C1 segment of cervical spinal cord (tissue), 14 donors: ENCODE results near the gene POU3F2.

ENCODE experiments used
- DNase-seq, 14 donors: peaks; one replicate each; lab custom pipeline; 2025; lab: John Stamatoyannopoulos, UW

POU3F2 gene

GRCh38 chr6:98834060-98835031 is at the start of gene POU3F2:
TSS of gene POU3F2 (plus strand) at chr6:98834574. CDS start at chr6:98834874, 300 bp downstream.
- DNase-seq = peak; percentile 39 to 99 (median 94)

- DNase-seq = peak in 2 of 14 donors; percentile 3 to 10
Measured at GRCh38 chr6:98787435-98787834, 46.9 kb upstream of the POU3F2 start.

- peak in 5 of 14 donors; percentile 3 to 21 (median 6) for DNase-seq
Measured at GRCh38 chr6:98787961-98788360, 46.4 kb upstream of the POU3F2 start.

GRCh38 chr6:98794307-98794842 is 40.0 kb upstream of the POU3F2 start:
- no peak for DNase-seq

GRCh38 chr6:98797217-98797994 is 37.0 kb upstream of the POU3F2 start:
- no peak for DNase-seq

- no peak for DNase-seq
Measured at GRCh38 chr6:98800866-98801265, 33.5 kb upstream of the POU3F2 start.

GRCh38 chr6:98808541-98809210 is 25.7 kb upstream of the POU3F2 start:
- DNase-seq = no peak

GRCh38 chr6:98812220-98812619 is 22.2 kb upstream of the POU3F2 start:
- DNase-seq = no peak

GRCh38 chr6:98816799-98817198 is 17.6 kb upstream of the POU3F2 start:
- no peak for DNase-seq

GRCh38 chr6:98821756-98822405 is 12.5 kb upstream of the POU3F2 start:
- no peak for DNase-seq

- DNase-seq = peak in 1 of 14 donors; percentile 14
Measured at GRCh38 chr6:98823428-98824161, 10.8 kb upstream of the POU3F2 start.

- peak in 3 of 14 donors; percentile 65 to 77 (median 68) for DNase-seq
Measured at GRCh38 chr6:98824162-98824901, 10.0 kb upstream of the POU3F2 start.

GRCh38 chr6:98824902-98825599 is 9.3 kb upstream of the POU3F2 start:
- DNase-seq = peak in 2 of 14 donors; percentile 8 to 42

- no peak for DNase-seq
Measured at GRCh38 chr6:98825600-98826230, 8.7 kb upstream of the POU3F2 start.

GRCh38 chr6:98827295-98828159 is 6.8 kb upstream of the POU3F2 start:
- DNase-seq = peak in 11 of 14 donors; percentile 36 to 86 (median 78)

GRCh38 chr6:98828211-98828788 is 6.1 kb upstream of the POU3F2 start:
- peak in 3 of 14 donors; percentile 17 to 36 (median 19) for DNase-seq

- no peak for DNase-seq
Measured at GRCh38 chr6:98828941-98829411, 5.4 kb upstream of the POU3F2 start.
